IgD-negative memory B cell (primary cell): ENCODE measurements around the gene HOXD10. TPM values are rescaled to one million over a fixed set of nuclear protein-coding genes. Genes with fewer than 3 reads are reported as not detected.

Experiments
- H3K27ac Mint-ChIP-seq, 3 donors: one replicate each; pipeline ENCODE4 v1.8.0; 2020 to 2022; ENCODE audit warnings: mild to moderate bottlenecking in 3 of 3, mixed read lengths in 3 of 3, moderate library complexity in 1 of 3
- H3K27me3 Mint-ChIP-seq: one replicate; pipeline ENCODE4 v1.8.0; 2021; ENCODE audit warnings: mixed read lengths
- H3K36me3 Mint-ChIP-seq: one replicate; pipeline ENCODE4 v1.8.0; 2020; ENCODE audit warnings: mild to moderate bottlenecking, mixed read lengths
- H3K4me1 Mint-ChIP-seq, 3 donors: one replicate each; pipeline ENCODE4 v1.8.0; 2020 to 2022; ENCODE audit warnings: mixed read lengths in 3 of 3, mild to moderate bottlenecking in 1 of 3
- H3K4me3 Mint-ChIP-seq, 4 donors: one replicate each; pipeline ENCODE4 v1.8.0; 2020 to 2022; ENCODE audit warnings: mild to moderate bottlenecking in 4 of 4, mixed read lengths in 4 of 4, moderate library complexity in 3 of 4
- H3K9me3 Mint-ChIP-seq, 3 donors: one replicate each; pipeline ENCODE4 v1.8.0; 2020 to 2021; ENCODE audit warnings: mixed read lengths in 3 of 3, mild to moderate bottlenecking in 1 of 3
- polyA plus RNA-seq: library from polyadenylated mRNA; unstranded; fragments of 300-500 nt; fragmentation: Illumina TruSeq; gene quantifications from one replicate; pipeline ENCODE4 v1.2.3, GENCODE V29; 2021

The HOXD10 gene
- polyA plus RNA-seq, 1 donor from 2014 or later, result not detected

DNA sequence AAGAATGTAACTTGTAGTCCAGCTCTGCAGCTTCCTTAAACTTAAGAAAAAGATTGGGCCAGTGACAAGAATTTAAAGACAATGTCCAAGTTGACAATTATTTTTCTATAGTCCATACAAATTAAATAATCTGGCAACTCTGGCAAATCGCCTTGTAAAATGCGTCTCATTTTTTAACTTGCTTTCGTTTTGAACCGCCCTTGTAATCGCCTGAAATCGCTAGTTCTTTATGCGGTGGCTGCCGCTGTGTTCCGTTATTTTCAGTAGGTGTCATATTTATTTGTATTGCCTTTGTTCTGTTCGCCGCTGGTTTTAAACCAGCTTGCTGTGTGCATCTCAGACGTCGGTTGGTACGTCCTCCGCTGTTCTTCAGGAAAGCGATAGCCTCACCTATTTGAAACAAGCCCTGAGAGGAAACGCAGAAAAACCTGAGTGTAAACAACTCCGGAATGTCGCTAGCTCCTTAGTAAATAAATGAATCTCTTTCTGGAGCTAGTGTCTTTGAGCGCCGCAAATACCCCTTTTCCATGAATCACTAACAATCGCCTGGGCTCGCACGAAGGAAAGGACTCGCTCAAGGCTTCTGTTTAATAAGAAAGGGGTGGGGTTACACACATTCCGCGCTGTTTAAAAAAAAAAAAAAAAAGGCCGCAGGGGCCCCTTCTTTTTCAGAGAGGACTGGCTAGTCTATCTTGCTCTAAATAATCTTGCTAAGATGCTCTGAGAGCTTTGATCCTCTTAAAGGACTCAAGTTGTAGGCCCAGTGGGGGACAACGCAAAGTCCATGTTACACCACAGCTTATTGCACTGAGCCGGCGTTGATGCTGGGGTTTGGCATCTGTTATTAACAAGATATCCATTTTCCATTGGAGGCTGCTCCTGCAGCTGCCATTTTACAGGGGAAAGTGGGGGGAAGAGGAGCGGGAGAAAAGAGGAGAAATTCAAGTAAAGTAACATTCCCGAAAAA is 15.9 kb downstream of the HOXD10 start:
- no peaks in the 10 kb centered on the region for H3K36me3 Mint-ChIP-seq
- peak overlapping the region; percentile 64 to 97 (median 76) for H3K27ac Mint-ChIP-seq
- H3K4me3 Mint-ChIP-seq, result peak overlapping the region; percentile 13 to 82 (median 74)
- H3K9me3 Mint-ChIP-seq, result peaks cover 0 to 9% (median 0%) of the 10 kb centered on the region in 3 donors
- H3K27me3 Mint-ChIP-seq, result peaks cover 76% of the 10 kb centered on the region
- peaks cover 13 to 16% (median 16%) of the 10 kb centered on the region in 3 donors for H3K4me1 Mint-ChIP-seq

GRCh38 chr2:176133389-176133788 is 16.8 kb downstream of the HOXD10 start:
- peaks cover 0 to 9% (median 2%) of the 10 kb centered on the region in 3 donors for H3K9me3 Mint-ChIP-seq
- H3K36me3 Mint-ChIP-seq, result peaks cover 1% of the 10 kb centered on the region
- H3K4me1 Mint-ChIP-seq, result peaks cover 13 to 18% (median 13%) of the 10 kb centered on the region in 3 donors
- peak overlapping the region in 1 of 4 donors; percentile 28 for H3K4me3 Mint-ChIP-seq
- H3K27ac Mint-ChIP-seq, result peak overlapping the region in 1 of 3 donors; percentile 76
- H3K27me3 Mint-ChIP-seq, result peaks cover 77% of the 10 kb centered on the region

DNA sequence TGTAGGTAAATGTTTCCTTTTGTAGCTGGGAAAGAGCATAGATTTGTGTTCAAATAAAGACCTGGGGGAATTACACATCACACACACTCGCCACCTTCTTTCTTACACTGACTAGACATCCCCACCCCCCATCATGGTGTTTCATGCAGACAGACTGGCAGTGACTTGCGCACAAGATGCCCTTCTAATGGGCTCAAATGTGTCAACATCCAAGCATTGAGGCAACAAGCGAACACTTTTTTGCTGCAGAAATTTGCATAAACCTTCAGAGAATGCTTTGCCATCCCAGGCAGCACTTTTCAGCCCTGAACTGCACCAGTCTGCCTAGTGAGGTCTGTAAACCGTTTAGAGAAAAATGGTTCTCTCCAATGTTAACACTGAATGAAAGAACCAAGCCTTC is 17.5 kb downstream of the HOXD10 start:
- H3K4me1 Mint-ChIP-seq, result peaks cover 13 to 24% (median 16%) of the 10 kb centered on the region in 3 donors
- peak overlapping the region in 1 of 4 donors; percentile 13 for H3K4me3 Mint-ChIP-seq
- H3K36me3 Mint-ChIP-seq, result peaks cover 1% of the 10 kb centered on the region
- H3K9me3 Mint-ChIP-seq, result peaks cover 0 to 9% (median 5%) of the 10 kb centered on the region in 3 donors
- H3K27ac Mint-ChIP-seq, result peak overlapping the region in 1 of 3 donors; percentile 76
- peaks cover 76% of the 10 kb centered on the region for H3K27me3 Mint-ChIP-seq

DNA sequence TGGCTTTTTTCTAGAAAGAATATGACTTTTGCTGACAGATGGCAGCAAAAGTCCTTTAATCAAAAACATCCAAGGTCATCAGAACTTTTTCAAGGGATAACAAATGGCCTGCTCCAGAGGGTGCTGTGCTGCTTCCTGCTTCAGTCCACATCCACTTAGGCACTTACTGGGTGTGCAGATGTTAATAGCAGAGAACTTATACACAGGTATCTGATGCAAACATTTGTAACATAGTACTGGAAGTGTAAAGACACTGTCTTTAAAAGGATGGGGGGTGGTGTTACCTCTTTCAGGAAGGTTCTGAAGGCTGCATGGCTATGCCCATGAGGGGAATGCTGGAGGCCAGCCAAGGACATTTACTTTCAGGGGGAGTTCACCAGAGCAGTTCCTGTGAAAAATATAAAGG is 18.5 kb downstream of the HOXD10 start:
- peak overlapping the region in 1 of 3 donors; percentile 76 for H3K27ac Mint-ChIP-seq
- peaks cover 15 to 28% (median 20%) of the 10 kb centered on the region in 3 donors for H3K4me1 Mint-ChIP-seq
- peaks cover 1% of the 10 kb centered on the region for H3K36me3 Mint-ChIP-seq
- H3K27me3 Mint-ChIP-seq, result peaks cover 78% of the 10 kb centered on the region
- H3K9me3 Mint-ChIP-seq, result peaks cover 0 to 15% (median 5%) of the 10 kb centered on the region in 3 donors
- H3K4me3 Mint-ChIP-seq, result peak overlapping the region in 2 of 4 donors; percentile 47 to 73

DNA sequence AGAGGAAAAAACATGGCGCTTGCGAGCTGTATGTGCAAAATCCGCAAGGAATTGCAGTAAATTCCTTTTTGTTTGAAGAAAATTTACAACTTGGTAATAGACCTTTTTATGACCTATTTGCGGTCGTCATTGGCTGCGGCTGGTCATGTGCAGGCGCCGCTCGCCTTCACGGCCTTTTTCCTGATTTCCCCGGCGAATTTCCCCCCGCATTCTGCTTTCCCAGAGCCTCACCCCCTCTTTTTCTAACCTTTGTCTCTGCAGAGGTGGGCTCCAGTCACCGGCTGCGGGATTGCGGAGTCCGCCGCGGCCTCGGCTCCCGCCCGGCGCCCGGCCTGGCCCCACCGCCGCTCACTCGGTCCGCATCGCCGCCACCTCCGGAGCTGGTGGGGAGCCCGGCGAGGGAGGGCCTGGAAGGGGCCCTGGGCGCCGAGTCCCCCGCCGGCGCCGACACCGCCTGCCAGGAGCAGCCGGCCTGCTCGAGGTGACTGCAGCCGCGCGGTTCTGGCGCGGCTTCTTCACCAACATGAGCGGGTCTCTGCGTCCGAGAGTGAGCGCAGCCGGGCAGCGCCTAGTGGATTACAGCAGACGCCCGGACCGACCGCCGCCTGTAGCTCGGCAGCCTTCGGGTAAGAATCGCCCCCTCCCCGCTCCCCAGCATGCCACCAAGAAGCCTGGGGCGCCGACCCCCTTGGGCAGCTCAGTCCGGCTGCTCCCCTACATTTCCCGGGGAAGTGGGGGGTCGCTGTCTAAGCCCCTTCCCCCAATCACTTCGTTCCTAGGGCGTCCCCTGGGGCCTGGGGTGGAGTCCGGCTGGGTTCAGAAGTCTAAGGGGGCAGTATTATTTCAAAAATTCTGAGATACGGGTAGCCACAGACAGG is 20.0 kb downstream of the HOXD10 start:
- peaks cover 76% of the 10 kb centered on the region for H3K27me3 Mint-ChIP-seq
- H3K36me3 Mint-ChIP-seq, result peaks cover 4% of the 10 kb centered on the region
- peaks cover 22 to 24% (median 22%) of the 10 kb centered on the region in 3 donors for H3K4me1 Mint-ChIP-seq
- peaks cover 0 to 15% (median 5%) of the 10 kb centered on the region in 3 donors for H3K9me3 Mint-ChIP-seq
- H3K27ac Mint-ChIP-seq, result peak overlapping the region in 2 of 3 donors; percentile 57 to 76
- H3K4me3 Mint-ChIP-seq, result peak overlapping the region in 3 of 4 donors; percentile 17 to 83 (median 79)

GRCh38 chr2:176137252-176137580 is 20.6 kb downstream of the HOXD10 start:
- H3K4me1 Mint-ChIP-seq, result peaks cover 21 to 22% (median 22%) of the 10 kb centered on the region in 3 donors
- peaks cover 4% of the 10 kb centered on the region for H3K36me3 Mint-ChIP-seq
- H3K27me3 Mint-ChIP-seq, result peaks cover 72% of the 10 kb centered on the region
- peak overlapping the region in 3 of 4 donors; percentile 17 to 72 (median 63) for H3K4me3 Mint-ChIP-seq
- peaks cover 0 to 16% (median 5%) of the 10 kb centered on the region in 3 donors for H3K9me3 Mint-ChIP-seq
- peak overlapping the region; percentile 39 to 57 (median 47) for H3K27ac Mint-ChIP-seq

GRCh38 chr2:176137906-176138305 is 21.3 kb downstream of the HOXD10 start:
- peaks cover 0 to 14% (median 5%) of the 10 kb centered on the region in 3 donors for H3K9me3 Mint-ChIP-seq
- H3K27me3 Mint-ChIP-seq, result peaks cover 66% of the 10 kb centered on the region

GRCh38 chr2:176138526-176138922 is 21.9 kb downstream of the HOXD10 start:
- H3K4me1 Mint-ChIP-seq, result peaks cover 18 to 19% (median 18%) of the 10 kb centered on the region in 3 donors
- peak overlapping the region; percentile 20 to 88 (median 73) for H3K27ac Mint-ChIP-seq

More at GRCh38 chr2:176137906-176138305, 21.3 kb downstream of the HOXD10 start:
- peak overlapping the region in 2 of 3 donors; percentile 47 to 88 for H3K27ac Mint-ChIP-seq
- peaks cover 4% of the 10 kb centered on the region for H3K36me3 Mint-ChIP-seq
- H3K4me1 Mint-ChIP-seq, result peaks cover 18 to 19% (median 18%) of the 10 kb centered on the region in 3 donors
- H3K4me3 Mint-ChIP-seq, result peak overlapping the region in 1 of 4 donors; percentile 17

GRCh38 chr2:176138923-176139660 is 22.5 kb downstream of the HOXD10 start:
- peak overlapping the region; percentile 17 to 87 (median 50) for H3K4me3 Mint-ChIP-seq
- H3K4me1 Mint-ChIP-seq, result peaks cover 18 to 19% (median 18%) of the 10 kb centered on the region in 3 donors
- peaks cover 0 to 16% (median 5%) of the 10 kb centered on the region in 3 donors for H3K9me3 Mint-ChIP-seq
- peaks cover 61% of the 10 kb centered on the region for H3K27me3 Mint-ChIP-seq
- peaks cover 6% of the 10 kb centered on the region for H3K36me3 Mint-ChIP-seq
- peak overlapping the region; percentile 20 to 85 (median 73) for H3K27ac Mint-ChIP-seq

More at GRCh38 chr2:176138526-176138922, 21.9 kb downstream of the HOXD10 start:
- Mint-ChIP-seq H3K4me3 (peak overlapping the region in 2 of 4 donors; percentile 17 to 27), H3K9me3 (peaks cover 0 to 14% (median 5%) of the 10 kb centered on the region in 3 donors), H3K27me3 (peaks cover 62% of the 10 kb centered on the region), H3K36me3 (peaks cover 4% of the 10 kb centered on the region)

DNA sequence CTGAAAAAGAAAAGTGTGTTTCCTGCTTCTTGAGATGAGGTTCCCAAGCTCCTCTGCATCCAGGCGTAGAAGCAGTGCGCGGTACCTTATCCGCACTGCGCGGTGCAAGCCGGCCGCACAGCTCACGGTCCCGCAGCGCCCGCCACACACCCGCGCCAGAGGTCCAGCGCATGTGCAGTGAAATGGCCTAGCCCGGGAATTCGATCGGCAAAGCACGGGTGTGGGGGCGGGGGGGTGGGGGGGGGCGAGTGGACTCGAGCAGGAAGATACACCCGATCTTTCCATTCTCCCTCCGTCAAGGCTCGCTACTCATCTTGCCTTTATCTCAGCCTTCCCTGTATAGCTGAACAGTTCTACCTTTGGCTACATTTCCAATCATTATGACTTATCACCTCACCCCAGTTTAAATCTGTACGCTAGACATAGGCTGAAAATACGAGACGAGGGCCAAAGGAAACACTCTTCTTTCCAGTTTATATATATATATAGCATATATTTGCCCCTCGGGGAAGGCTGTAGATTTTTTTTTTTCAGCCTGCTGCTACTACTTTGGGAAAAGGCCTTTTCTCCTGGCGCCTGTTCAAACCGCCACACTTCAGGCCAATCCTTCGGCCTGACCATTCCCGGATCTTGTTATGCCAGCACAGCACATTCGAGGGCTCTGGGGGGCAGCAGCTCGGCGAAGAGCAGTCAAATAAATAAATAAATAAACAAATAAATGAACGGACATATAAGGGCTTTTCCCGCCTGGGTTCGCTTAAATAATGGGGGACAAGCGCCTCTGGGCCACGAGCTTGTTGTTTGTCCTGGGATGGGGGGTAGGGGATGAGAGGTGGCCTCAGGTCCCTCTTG is 23.3 kb downstream of the HOXD10 start:
- Mint-ChIP-seq H3K27ac (peak overlapping the region; percentile 20 to 76 (median 73)), H3K4me1 (peaks cover 18 to 19% (median 18%) of the 10 kb centered on the region in 3 donors), H3K4me3 (peak overlapping the region; percentile 30 to 87 (median 56)), H3K9me3 (peaks cover 0 to 17% (median 5%) of the 10 kb centered on the region in 3 donors), H3K36me3 (peaks cover 7% of the 10 kb centered on the region), H3K27me3 (peaks cover 59% of the 10 kb centered on the region)

DNA sequence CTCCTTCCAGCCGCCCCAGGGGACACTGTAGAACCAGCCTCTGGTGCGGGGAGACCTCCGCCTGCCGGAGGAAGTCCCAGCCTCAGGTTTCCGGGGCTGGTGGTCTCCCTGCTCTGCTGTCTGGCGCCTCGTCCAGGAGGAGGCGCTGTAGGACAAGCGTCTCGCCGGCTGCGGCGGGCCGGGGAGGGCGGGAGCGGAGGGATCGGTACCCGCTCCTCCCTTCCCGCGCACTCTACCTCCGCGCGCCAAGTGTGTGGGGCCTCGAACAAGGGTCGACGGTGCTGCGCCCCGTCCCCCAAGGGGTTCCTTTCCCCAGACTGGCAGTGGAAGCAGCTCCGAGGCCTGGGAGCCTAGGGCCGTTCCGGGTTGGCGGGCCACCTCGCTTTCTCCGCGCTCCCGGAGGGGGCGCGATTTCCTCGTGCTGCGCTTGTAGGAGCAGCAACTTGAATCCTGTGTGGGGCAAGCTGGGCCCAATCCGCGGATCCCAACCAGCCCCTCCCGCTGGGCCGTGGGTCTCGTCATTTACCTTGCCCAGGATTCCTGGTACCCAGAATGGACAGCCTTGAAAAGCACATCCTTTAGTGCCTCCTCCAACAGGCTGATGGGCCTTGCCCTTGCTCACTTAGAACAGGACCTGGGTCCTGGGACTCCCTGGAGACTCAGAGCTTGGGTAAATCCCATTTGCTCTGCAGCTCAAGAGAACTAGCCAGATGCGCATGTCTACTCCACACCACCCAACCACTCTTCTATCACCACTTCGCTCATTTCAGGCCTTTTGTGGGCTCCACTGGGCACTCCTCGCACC is 24.1 kb downstream of the HOXD10 start:
- H3K36me3 Mint-ChIP-seq, result peaks cover 7% of the 10 kb centered on the region
- H3K27ac Mint-ChIP-seq, result peak overlapping the region in 2 of 3 donors; percentile 16 to 76
- peaks cover 12 to 17% (median 16%) of the 10 kb centered on the region in 3 donors for H3K4me1 Mint-ChIP-seq
- peak overlapping the region; percentile 48 to 84 (median 70) for H3K4me3 Mint-ChIP-seq
- peaks cover 56% of the 10 kb centered on the region for H3K27me3 Mint-ChIP-seq
- H3K9me3 Mint-ChIP-seq, result peaks cover 0 to 17% (median 5%) of the 10 kb centered on the region in 3 donors

DNA sequence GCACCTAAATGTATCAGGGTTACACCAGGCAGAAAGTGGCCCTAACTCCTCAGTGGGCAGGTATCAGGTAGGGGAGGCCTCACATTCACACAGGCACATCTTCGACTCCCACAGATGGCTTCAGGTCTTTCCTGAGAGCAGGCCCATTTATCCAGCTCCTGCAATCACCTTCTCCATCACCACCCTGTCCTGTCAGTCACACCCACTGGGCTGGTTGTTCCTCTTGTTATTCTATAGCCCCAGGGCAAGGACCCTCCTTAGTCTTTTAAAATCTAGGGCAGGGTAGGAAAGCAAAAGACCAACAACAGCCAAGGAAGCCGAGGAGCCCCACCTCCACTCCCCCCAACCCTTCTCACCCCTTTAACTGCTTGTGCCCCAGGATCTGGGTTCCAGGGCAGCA is 25.7 kb downstream of the HOXD10 start:
- H3K27me3 Mint-ChIP-seq, result peaks cover 53% of the 10 kb centered on the region
- H3K36me3 Mint-ChIP-seq, result peaks cover 7% of the 10 kb centered on the region
- no peak overlapping the region for H3K4me3 Mint-ChIP-seq
- peak overlapping the region in 1 of 3 donors; percentile 16 for H3K27ac Mint-ChIP-seq
- H3K4me1 Mint-ChIP-seq, result peaks cover 12 to 13% (median 12%) of the 10 kb centered on the region in 3 donors
- peaks cover 0 to 14% (median 5%) of the 10 kb centered on the region in 3 donors for H3K9me3 Mint-ChIP-seq
